Spleen (tissue), 3 donors: Measurements from ENCODE around the gene UBASH3A.

Experiments used
- POLR2A ChIP-seq, 3 donors: fragments of 450-650 bp; IDR thresholded peaks; one replicate each; pipeline ENCODE4 v1.5.1; 2017; ENCODE audit warnings: antibody characterized with exemption in 3 of 3, mild to moderate bottlenecking in 1 of 3
- POLR2AphosphoS5 ChIP-seq, 3 donors: sonication (generic); formaldehyde crosslinking; IDR thresholded peaks; one replicate each; pipeline ENCODE4 v1.5.1; 2017; ENCODE audit warnings: antibody characterized with exemption in 3 of 3

GRCh38 chr21:42404539-42404938 lies 837 bp downstream of the UBASH3A start:
- TF ChIP-seq POLR2AphosphoS5 (IDR thresholded peaks at IDR 0.05) (no peak), POLR2A (IDR thresholded peaks at IDR 0.05) (no peak)
